Ishikawa (cell line): ENCODE data around the gene FAM131A.
A peak's percentile ranks its signal among the peaks of the same experiment; 100 is the strongest.

ENCODE experiments used
- CEBPB ChIP-seq: IDR thresholded peaks from 2 replicates; pipeline ENCODE4 v1.6.1; 2012
- CREB1 ChIP-seq: IDR thresholded peaks from 2 replicates; pipeline ENCODE4 v1.6.1; 2012; ENCODE audit warnings: low read depth
- EGR1 ChIP-seq: IDR thresholded peaks from 2 replicates; pipeline ENCODE4 v1.6.1; 2012
- EP300 ChIP-seq: IDR thresholded peaks from 2 replicates; pipeline ENCODE4 v1.6.1; 2012; ENCODE audit warnings: borderline replicate concordance
- FOXM1 ChIP-seq: IDR thresholded peaks from 2 replicates; pipeline ENCODE4 v1.6.1; 2012; ENCODE audit warnings: low read depth, borderline replicate concordance
- MAX ChIP-seq: IDR thresholded peaks from 2 replicates; pipeline ENCODE4 v1.6.1; 2012
- NFIC ChIP-seq: IDR thresholded peaks from 2 replicates; pipeline ENCODE4 v1.6.1; 2012
- RAD21 ChIP-seq: IDR thresholded peaks from 2 replicates; pipeline ENCODE4 v1.6.1; 2012; ENCODE audit warnings: low read depth
- REST ChIP-seq: IDR thresholded peaks from 2 replicates; pipeline ENCODE4 v1.6.1; 2012; ENCODE audit warnings: low read depth, mild to moderate bottlenecking
- TAF1 ChIP-seq: IDR thresholded peaks from 2 replicates; pipeline ENCODE4 v1.6.1; 2012; ENCODE audit warnings: low read depth, mild to moderate bottlenecking
- TCF12 ChIP-seq: IDR thresholded peaks from 2 replicates; pipeline ENCODE4 v1.6.1; 2012; ENCODE audit warnings: low read depth
- TEAD4 ChIP-seq: IDR thresholded peaks from 2 replicates; pipeline ENCODE4 v1.6.1; 2012
- YY1 ChIP-seq: IDR thresholded peaks from 2 replicates; pipeline ENCODE4 v1.6.1; 2012; ENCODE audit warnings: low read depth
- ZBTB7A ChIP-seq: IDR thresholded peaks from 2 replicates; pipeline ENCODE4 v1.6.1; 2012; ENCODE audit warnings: low read depth
- TF ChIP-seq, protein P1 (sequence below): IDR thresholded peaks from 2 replicates; pipeline ENCODE4 v1.6.1; 2012

The FAM131A gene

GRCh38 chr3:184308744-184309143 lies 28.7 kb upstream of the FAM131A start:
- no peak for TF ChIP-seq NFIC
- no peak for TF ChIP-seq TAF1
- no peak for TF ChIP-seq YY1
- no peak for TF ChIP-seq MAX
- TF ChIP-seq FOXM1 = no peak
- TF ChIP-seq TEAD4 = no peak
- TF ChIP-seq RAD21 = no peak
- TF ChIP-seq CEBPB = no peak
- no peak for TF ChIP-seq ZBTB7A
- TF ChIP-seq TCF12 = no peak
- TF ChIP-seq, protein P1, sequence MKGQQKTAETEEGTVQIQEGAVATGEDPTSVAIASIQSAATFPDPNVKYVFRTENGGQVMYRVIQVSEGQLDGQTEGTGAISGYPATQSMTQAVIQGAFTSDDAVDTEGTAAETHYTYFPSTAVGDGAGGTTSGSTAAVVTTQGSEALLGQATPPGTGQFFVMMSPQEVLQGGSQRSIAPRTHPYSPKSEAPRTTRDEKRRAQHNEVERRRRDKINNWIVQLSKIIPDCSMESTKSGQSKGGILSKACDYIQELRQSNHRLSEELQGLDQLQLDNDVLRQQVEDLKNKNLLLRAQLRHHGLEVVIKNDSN = no peak
- no peak for TF ChIP-seq EP300
- no peak for TF ChIP-seq CREB1
- no peak for TF ChIP-seq EGR1
- no peak for TF ChIP-seq REST

GRCh38 chr3:184311633-184312032 lies 25.8 kb upstream of the FAM131A start:
- TF ChIP-seq TEAD4 (no peak), REST (no peak), TCF12 (no peak), YY1 (no peak), EP300 (no peak), RAD21 (no peak), CREB1 (no peak), TAF1 (no peak), EGR1 (no peak), NFIC (no peak), CEBPB (no peak), MAX (no peak), ZBTB7A (no peak), FOXM1 (no peak)
- TF ChIP-seq, protein P1 = no peak

- no peak for TF ChIP-seq CEBPB
- peak; percentile 82 for TF ChIP-seq MAX
- TF ChIP-seq YY1 = peak; percentile 82; the same call in 1 of the 2 replicates
- TF ChIP-seq TAF1 = peak; percentile 90
- no peak for TF ChIP-seq CREB1
- no peak for TF ChIP-seq TEAD4
- no peak for TF ChIP-seq RAD21
- TF ChIP-seq, protein P1 = peak; percentile 99
- TF ChIP-seq EGR1 = peak; percentile 47
- peak; percentile 2; the same call in 1 of the 2 replicates for TF ChIP-seq ZBTB7A
Observed at GRCh38 chr3:184314363-184314699, 23.1 kb upstream of the FAM131A start, which contains the start of gene EIF4G1. EIF4G1 (plus strand) TSS chr3:184314606; CDS start chr3:184315797, 1,191 bp downstream.

- TF ChIP-seq TCF12 (peak; percentile 57; the same call in 1 of the 2 replicates), NFIC (peak; percentile 60), EP300 (no peak), CEBPB (no peak), TAF1 (peak; percentile 54), FOXM1 (no peak), ZBTB7A (no peak; the same call in 1 of the 2 replicates), CREB1 (no peak), TEAD4 (peak; percentile 0), YY1 (peak; percentile 7; the same call in 1 of the 2 replicates), EGR1 (no peak), REST (no peak)
- TF ChIP-seq, protein P1 = no peak; the same call in 1 of the 2 replicates
Observed at GRCh38 chr3:184314700-184315542, 22.5 kb upstream of the FAM131A start.
